GM12891 (cell line): Measurements from ENCODE around the gene TCERG1L.

Experiments used
- POLR2A ChIP-seq: IDR thresholded peaks from 2 replicates; pipeline ENCODE4 v1.6.1; 2011; ENCODE audit warnings: low read depth, low read length, control low read depth
- POLR2AphosphoS5 ChIP-seq: IDR thresholded peaks from 2 replicates; pipeline ENCODE4 v1.6.1; 2011; ENCODE audit warnings: low read depth, low read length, control low read depth
- POU2F2 ChIP-seq: IDR thresholded peaks from 2 replicates; pipeline ENCODE4 v1.6.1; 2011; ENCODE audit warnings: low read depth, mild to moderate bottlenecking, control low read depth, low read length, moderate library complexity
- SPI1 ChIP-seq: IDR thresholded peaks from 2 replicates; pipeline ENCODE4 v1.6.1; 2011; ENCODE audit warnings: low read depth, low read length, control low read depth
- TAF1 ChIP-seq: IDR thresholded peaks from 2 replicates; pipeline ENCODE4 v1.6.1; 2011; ENCODE audit warnings: low read depth, low read length, control low read depth

GRCh38 chr10:131318291-131318690, 6.8 kb upstream of the TCERG1L start:
- TF ChIP-seq POLR2AphosphoS5 (no peak), POLR2A (no peak), SPI1 (no peak), POU2F2 (no peak), TAF1 (no peak)
